K562 (cell line): ENCODE data around the gene KLHL33. TPM values are rescaled to one million over a fixed set of nuclear protein-coding genes. Genes with fewer than 3 reads are reported as not detected.

Experiments used
- ATF4 ChIP-seq: fragments of 450-650 bp; formaldehyde crosslinking; IDR thresholded peaks from 2 replicates; pipeline ENCODE4 v1.4.0; 2022; ENCODE audit warnings: mild to moderate bottlenecking, moderate library complexity
- CCAR2 ChIP-seq: fragments of 200-400 bp; formaldehyde crosslinking; IDR thresholded peaks from 2 replicates; pipeline ENCODE4 v1.6.1; 2017; ENCODE audit warnings: mild to moderate bottlenecking, low read depth, low read length
- E4F1 ChIP-seq: fragments of 250-450 bp; sonication (Bioruptor Pico); IDR thresholded peaks from 2 replicates; pipeline ENCODE4 v1.5.0; 2021; ENCODE audit warnings: mild to moderate bottlenecking, borderline replicate concordance
- EWSR1 ChIP-seq: fragments of 450-650 bp; IDR thresholded peaks from 2 replicates; pipeline ENCODE4 v1.6.1; 2018; ENCODE audit warnings: borderline replicate concordance, mild to moderate bottlenecking, low read depth, moderate library complexity; ENCODE audit not compliant: partially characterized antibody
- HINFP ChIP-seq: fragments of 450-650 bp; conservative IDR thresholded peaks from 2 replicates; pipeline ENCODE4 v1.6.1; 2016; ENCODE audit warnings: missing genetic modification characterization, low read depth, mild to moderate bottlenecking, control low read depth, missing compliant biosample characterization
- HIVEP1 ChIP-seq: fragments of 250-450 bp; sonication (Bioruptor Pico); IDR thresholded peaks from 2 replicates; pipeline ENCODE4 v1.4.0; 2020; ENCODE audit warnings: mild to moderate bottlenecking
- IFI16 ChIP-seq: fragments of 250-450 bp; sonication (Bioruptor Pico); IDR thresholded peaks from 2 replicates; pipeline ENCODE4 v2.1.2; 2022; ENCODE audit warnings: mild to moderate bottlenecking, inconsistent platforms
- IRF1 ChIP-seq: sonication (generic); formaldehyde crosslinking; IDR thresholded peaks from 2 replicates; pipeline ENCODE4 v1.8.0; 2022; ENCODE audit warnings: missing genetic modification reagents, mild to moderate bottlenecking, borderline replicate concordance
- MAFK ChIP-seq: IDR thresholded peaks from 2 replicates; pipeline ENCODE4 v1.6.1; 2011; ENCODE audit warnings: low read length, improper control_type of control experiment
- SAFB ChIP-seq: fragments of 200-400 bp; formaldehyde crosslinking; IDR thresholded peaks from 2 replicates; pipeline ENCODE4 v1.6.1; 2017; ENCODE audit warnings: low read depth, low read length, borderline replicate concordance
- SNRNP70 ChIP-seq: fragments of 200-400 bp; formaldehyde crosslinking; optimal IDR thresholded peaks from 2 replicates; pipeline ENCODE3; 2017; ENCODE audit warnings: low read depth, low read length
- USF2 ChIP-seq: sonication (generic); formaldehyde crosslinking; IDR thresholded peaks from 2 replicates; pipeline ENCODE4 v1.5.0; 2020; ENCODE audit warnings: missing genetic modification reagents
- XRCC3 ChIP-seq: fragments of 450-650 bp; IDR thresholded peaks from 2 replicates; pipeline ENCODE4 v1.6.1; 2017; ENCODE audit warnings: mild to moderate bottlenecking, moderate library complexity
- XRCC5 ChIP-seq: fragments of 200-400 bp; formaldehyde crosslinking; IDR thresholded peaks from 2 replicates; pipeline ENCODE4 v1.6.1; 2017; ENCODE audit warnings: low read depth, mild to moderate bottlenecking, low read length
- ZFP36 ChIP-seq: fragments of 150-350 bp; IDR thresholded peaks from 2 replicates; pipeline ENCODE4 v1.6.1; 2018; ENCODE audit warnings: low read length, low read depth; ENCODE audit not compliant: partially characterized antibody
- ZNF280A ChIP-seq: fragments of 450-650 bp; IDR thresholded peaks from 2 replicates; pipeline ENCODE4 v1.6.1; 2018; ENCODE audit warnings: mild to moderate bottlenecking, low read depth; ENCODE audit not compliant: partially characterized antibody
- ZNF41 ChIP-seq: fragments of 250-450 bp; sonication (Bioruptor Pico); conservative IDR thresholded peaks from 2 replicates; pipeline ENCODE4 v1.4.0; 2020; ENCODE audit warnings: mild to moderate bottlenecking
- ZNF583 ChIP-seq: fragments of 250-450 bp; sonication (Bioruptor Pico); IDR thresholded peaks from 2 replicates; pipeline ENCODE4 v1.4.0; 2020
- ZNF780A ChIP-seq: fragments of 250-450 bp; sonication (Bioruptor Pico); IDR thresholded peaks from 2 replicates; pipeline ENCODE4 v1.5.0; 2021; ENCODE audit warnings: mild to moderate bottlenecking
- ZNF79 ChIP-seq: fragments of 250-450 bp; sonication (Bioruptor Pico); IDR thresholded peaks from 2 replicates; pipeline ENCODE4 v1.4.0; 2020; ENCODE audit warnings: low read depth, mild to moderate bottlenecking, moderate library complexity
- polyA plus RNA-seq, 8 experiments: library from polyadenylated mRNA; depleted of rRNA in 4 of 8; stranded (reverse) in 5 of 8; unstranded in 3 of 8; fragments of >200 nt; fragmentation: Nextera tagmentation in 2 of 8; fragmentation: Illumina TruSeq in 1 of 8; extraction: Ambion mirVana in 2 of 8; extraction: Trizol in 1 of 8; gene quantifications; 2 replicates each; pipeline versions ENCODE4 v1.2.1 to v1.2.3, GENCODE V29; 2011 to 2014; ENCODE audit warnings: inconsistent platforms in 1 of 8, missing spikeins in 1 of 8
- total RNA-seq, 7 experiments: library from RNA; depleted of rRNA in 6 of 7; stranded (reverse); fragments of >200 nt in 6 of 7; fragmentation: Illumina TruSeq in 2 of 7; extraction: Trizol in 2 of 7; gene quantifications; 2 replicates each; pipeline versions ENCODE4 v1.2.1 to v1.2.3, GENCODE V29; 2011 to 2021; ENCODE audit warnings: low replicate concordance in 1 of 7

Gene KLHL33
- total and polyA plus RNA-seq, 9 of the 15 experiments (the other 6 are each of a cell fraction or from before 2014, with no cell fraction given), result 0.04 to 0.27 (median 0.13) TPM; not detected in 6

GRCh38 chr14:20469242-20469889 lies 33.4 kb upstream of the KLHL33 start, which contains the start of gene PNP (continued):
- TF ChIP-seq ZNF780A (CRISPR knock-in tag) (no peak), USF2 (CRISPR knock-in tag) (no peak), ZNF41 (CRISPR knock-in tag) (no peak), IFI16 (CRISPR knock-in tag) (no peak), HINFP (tag) (no peak), IRF1 (CRISPR knock-in tag) (no peak), XRCC5 (0 out of 2 replicates have a peak, but pooled peaks have one; percentile 26), SAFB (no peak), XRCC3 (no peak), ZNF583 (CRISPR knock-in tag) (no peak), CCAR2 (no peak), ZFP36 (no peak), ATF4 (CRISPR knock-in tag) (0 out of 2 replicates have a peak, but pooled peaks have one; percentile 7), EWSR1 (no peak), ZNF79 (no peak), SNRNP70 (no peak), MAFK (no peak), HIVEP1 (CRISPR knock-in tag) (no peak), E4F1 (CRISPR knock-in tag) (no peak), ZNF280A (no peak)
